Skeletal muscle tissue (tissue), 4 donors: ENCODE measurements around the gene PMM1. TPM values are rescaled to one million over a fixed set of nuclear protein-coding genes. Genes with fewer than 3 reads are reported as not detected.
"Not testable (repeated sequence)": the region's sequence is repeated elsewhere in the genome, so short reads cannot be mapped to it uniquely, and the experiment has no call there.

ENCODE experiments used
- H3K27ac ChIP-seq: one replicate; pipeline ENCODE4 v1.7.0; 2013; ENCODE audit warnings: mild to moderate bottlenecking, low read depth, low read length, inconsistent platforms
- H3K27me3 ChIP-seq, 3 donors: one replicate each; pipeline ENCODE4 v1.7.0; 2013; ENCODE audit warnings: low read length in 3 of 3; ENCODE audit not compliant: control insufficient read depth in 3 of 3, insufficient read depth in 3 of 3
- H3K36me3 ChIP-seq, 3 donors: one replicate each; pipeline ENCODE4 v1.7.0; 2013; ENCODE audit warnings: low read length in 3 of 3; ENCODE audit not compliant: control insufficient read depth in 3 of 3, insufficient read depth in 3 of 3
- H3K4me1 ChIP-seq, 3 donors: one replicate each; pipeline ENCODE4 v1.7.0; 2013; ENCODE audit warnings: low read length in 3 of 3, mild to moderate bottlenecking in 3 of 3; ENCODE audit not compliant: control insufficient read depth in 3 of 3, insufficient read depth in 3 of 3
- H3K4me3 ChIP-seq, 3 donors: one replicate each; pipeline ENCODE4 v1.7.0; 2013; ENCODE audit warnings: low read length in 3 of 3
- H3K9ac ChIP-seq, 3 donors: one replicate each; pipeline ENCODE4 v1.7.0; 2013; ENCODE audit warnings: low read length in 3 of 3, mild to moderate bottlenecking in 3 of 3, moderate library complexity in 2 of 3, low read depth in 1 of 3
- H3K9me3 ChIP-seq, 3 donors: one replicate each; pipeline ENCODE4 v1.7.0; 2013; ENCODE audit warnings: low read length in 3 of 3; ENCODE audit not compliant: control insufficient read depth in 3 of 3
- total RNA-seq: library from RNA; depleted of rRNA; stranded (reverse); fragments of >200 nt; gene quantifications from one replicate; pipeline ENCODE4 v1.2.3, GENCODE V29; 2014
- donor health status: Osteomylitis.

PMM1 gene
- total RNA-seq, 1 donor from 2014 or later: 10.4 TPM

- H3K9ac ChIP-seq: no peak overlapping the region
- H3K27ac ChIP-seq: no peak overlapping the region
- H3K27me3 ChIP-seq: no peaks in the 10 kb centered on the region
These were observed 8.4 kb upstream of the PMM1 start for GRCh38 chr22:41598081-41598480.

GRCh38 chr22:41597635-41597953 is 8.0 kb upstream of the PMM1 start:
- peaks cover 9 to 19% (median 16%) of the 10 kb centered on the region in 3 donors for H3K36me3 ChIP-seq
- no peak overlapping the region for H3K27ac ChIP-seq
- H3K9ac ChIP-seq: no peak overlapping the region
- no peaks in the 10 kb centered on the region for H3K9me3 ChIP-seq
- H3K4me1 ChIP-seq: no peaks in the 10 kb centered on the region
- H3K27me3 ChIP-seq: no peaks in the 10 kb centered on the region
- no peak overlapping the region for H3K4me3 ChIP-seq

More at GRCh38 chr22:41598081-41598480, 8.4 kb upstream of the PMM1 start:
- H3K4me3 ChIP-seq: no peak overlapping the region
- H3K36me3 ChIP-seq: peaks cover 14 to 24% (median 20%) of the 10 kb centered on the region in 3 donors
- H3K4me1 ChIP-seq: no peaks in the 10 kb centered on the region
- no peaks in the 10 kb centered on the region for H3K9me3 ChIP-seq

- H3K9me3 ChIP-seq: no peaks in the 10 kb centered on the region
- H3K27me3 ChIP-seq: no peaks in the 10 kb centered on the region
- H3K36me3 ChIP-seq: peaks cover 6 to 14% (median 10%) of the 10 kb centered on the region in 3 donors
- H3K9ac ChIP-seq: no peak overlapping the region
- H3K4me3 ChIP-seq: no peak overlapping the region
- no peaks in the 10 kb centered on the region for H3K4me1 ChIP-seq
- H3K27ac ChIP-seq: no peak overlapping the region
These were observed 7.4 kb upstream of the PMM1 start for GRCh38 chr22:41596776-41597634.

GRCh38 chr22:41595703-41596102 is 6.1 kb upstream of the PMM1 start:
- Histone ChIP-seq H3K27me3 (no peaks in the 10 kb centered on the region), H3K4me1 (no peaks in the 10 kb centered on the region), H3K36me3 (peaks cover 5 to 7% (median 6%) of the 10 kb centered on the region in 3 donors), H3K9ac (no peak overlapping the region), H3K27ac (no peak overlapping the region), H3K4me3 (no peak overlapping the region), H3K9me3 (no peaks in the 10 kb centered on the region)

GRCh38 chr22:41593336-41593960 is 3.8 kb upstream of the PMM1 start:
- not testable (repeated sequence) for H3K4me3 ChIP-seq, H3K9ac ChIP-seq, H3K36me3 ChIP-seq, H3K27ac ChIP-seq, H3K27me3 ChIP-seq, H3K9me3 ChIP-seq
- peaks cover 8 to 12% (median 10%) of the 10 kb centered on the region in 3 donors for H3K4me1 ChIP-seq

- peaks cover 10 to 11% (median 11%) of the 10 kb centered on the region in 3 donors for H3K36me3 ChIP-seq
- no peak overlapping the region for H3K4me3 ChIP-seq
- H3K9me3 ChIP-seq: no peaks in the 10 kb centered on the region
- H3K9ac ChIP-seq: no peak overlapping the region
- H3K4me1 ChIP-seq: peaks cover 8 to 13% (median 10%) of the 10 kb centered on the region in 3 donors
- H3K27ac ChIP-seq: no peak overlapping the region
- no peaks in the 10 kb centered on the region for H3K27me3 ChIP-seq
These were observed 2.3 kb downstream of the PMM1 start for GRCh38 chr22:41587347-41587723.

GRCh38 chr22:41585898-41586297 is 3.7 kb downstream of the PMM1 start:
- Histone ChIP-seq H3K27me3 (no peaks in the 10 kb centered on the region), H3K9ac (no peak overlapping the region), H3K4me1 (peaks cover 8 to 13% (median 10%) of the 10 kb centered on the region in 3 donors), H3K27ac (no peak overlapping the region), H3K4me3 (no peak overlapping the region), H3K36me3 (peaks cover 11 to 13% (median 12%) of the 10 kb centered on the region in 3 donors), H3K9me3 (no peaks in the 10 kb centered on the region)

GRCh38 chr22:41584881-41585280 is 4.8 kb downstream of the PMM1 start:
- H3K4me3 ChIP-seq: no peak overlapping the region
- H3K9ac ChIP-seq: no peak overlapping the region
- H3K27ac ChIP-seq: no peak overlapping the region
- no peaks in the 10 kb centered on the region for H3K27me3 ChIP-seq
- peaks cover 8 to 13% (median 10%) of the 10 kb centered on the region in 3 donors for H3K4me1 ChIP-seq
- H3K36me3 ChIP-seq: peaks cover 11 to 18% (median 14%) of the 10 kb centered on the region in 3 donors
- no peaks in the 10 kb centered on the region for H3K9me3 ChIP-seq

GRCh38 chr22:41582694-41583093 is 6.9 kb downstream of the PMM1 start:
- Histone ChIP-seq H3K9ac (no peak overlapping the region), H3K27me3 (no peaks in the 10 kb centered on the region), H3K36me3 (peaks cover 11 to 26% (median 18%) of the 10 kb centered on the region in 3 donors), H3K4me3 (no peak overlapping the region), H3K27ac (no peak overlapping the region), H3K9me3 (no peaks in the 10 kb centered on the region), H3K4me1 (no peaks in the 10 kb centered on the region)

GRCh38 chr22:41579997-41580355 is 9.7 kb downstream of the PMM1 start:
- Histone ChIP-seq H3K4me3 (no peak overlapping the region), H3K27me3 (no peaks in the 10 kb centered on the region), H3K4me1 (no peaks in the 10 kb centered on the region), H3K27ac (no peak overlapping the region), H3K36me3 (peaks cover 11 to 26% (median 18%) of the 10 kb centered on the region in 3 donors), H3K9me3 (no peaks in the 10 kb centered on the region), H3K9ac (no peak overlapping the region)
